Endothelial cell of umbilical vein (primary cell): Measurements from ENCODE around the gene SRSF9. TPM values are rescaled to one million over a fixed set of nuclear protein-coding genes. Genes with fewer than 3 reads are reported as not detected.

Experiments used
- BruUV-seq: library from RNA; stranded (reverse); fragments of 400-500 nt; replicated peaks from 2 replicates; lab custom pipeline; 2021; lab: Mats Ljungman, UMichigan
- CTCF ChIA-PET: fragments of 300-600, 350-600 bp; sonication (Branson Sonifier 250); formaldehyde crosslinking; loops from one replicate; lab custom pipeline; 2021; ENCODE audit warnings: antibody characterized with exemption, inconsistent platforms; lab: Charles Lee
- POLR2A ChIA-PET: fragments of 300-600, 350-600 bp; sonication (Branson Sonifier 250); formaldehyde crosslinking; loops from one replicate; lab custom pipeline; 2021; ENCODE audit warnings: antibody characterized with exemption, inconsistent platforms; lab: Charles Lee
- DNase-seq: peaks from one replicate; pipeline ENCODE4 v3.0.0-alpha.2; 2011; ENCODE audit warnings: low read depth, low spot score
- FAIRE-seq: peaks from 2 replicates; lab custom pipeline; 2011; peaks lifted over from hg19 to GRCh38; lab: Jason Lieb, UNC
- H2AFZ ChIP-seq: 2 replicates; pipeline ENCODE4 v1.6.0; 2012; ENCODE audit warnings: low read depth, low read length, control low read depth, inconsistent platforms
- H3K27ac ChIP-seq: 2 replicates; pipeline ENCODE4 v1.5.1; 2011; ENCODE audit warnings: low read depth, mild to moderate bottlenecking, control low read depth, low read length, moderate library complexity; ENCODE audit not compliant: insufficient read depth
- H3K27me3 ChIP-seq, 2 experiments: 2 replicates each; pipeline versions ENCODE4 v1.6.0 to v1.6.1; 2011; ENCODE audit warnings: low read length in 2 of 2, mixed read lengths in 1 of 2; ENCODE audit not compliant: control insufficient read depth in 2 of 2, insufficient read depth in 2 of 2
- H3K36me3 ChIP-seq, 2 experiments: 2 replicates in 1 of 2; 3 replicates in 1 of 2; pipeline ENCODE4 v1.5.1; 2011; ENCODE audit warnings: low read length in 2 of 2, mild to moderate bottlenecking in 1 of 2, moderate library complexity in 1 of 2; ENCODE audit not compliant: control insufficient read depth in 2 of 2, insufficient read depth in 2 of 2; ENCODE audit errors: extremely low read depth in 1 of 2
- H3K4me1 ChIP-seq: 3 replicates; pipeline ENCODE4 v1.5.1; 2011; ENCODE audit warnings: mild to moderate bottlenecking, low read length; ENCODE audit not compliant: control insufficient read depth, insufficient read depth; ENCODE audit errors: extremely low read depth
- H3K4me2 ChIP-seq: 2 replicates; pipeline ENCODE4 v1.6.1; 2011; ENCODE audit warnings: low read length, control low read depth, mixed read lengths; ENCODE audit not compliant: insufficient read depth
- H3K4me3 ChIP-seq, 3 experiments: fragments of 200-600 bp in 1 of 3; sonication (generic), shearing (Covaris generic) in 1 of 3; replicated peaks in 1 of 3; 2 replicates each; pipeline ENCODE4 v1.5.1; 2011 to 2016; ENCODE audit warnings: control low read depth in 3 of 3, low read length in 3 of 3, mild to moderate bottlenecking in 2 of 3, inconsistent platforms in 1 of 3, low read depth in 1 of 3, moderate library complexity in 1 of 3; ENCODE audit not compliant: insufficient read depth in 1 of 3
- H3K79me2 ChIP-seq: 2 replicates; pipeline ENCODE4 v1.6.0; 2012; ENCODE audit warnings: low read length, inconsistent platforms; ENCODE audit not compliant: control insufficient read depth, insufficient read depth
- H3K9ac ChIP-seq: replicated peaks from 2 replicates; pipeline ENCODE3; 2011; ENCODE audit warnings: low read length, control low read depth; ENCODE audit not compliant: insufficient read depth; ENCODE audit errors: extremely low read depth
- H3K9me1 ChIP-seq: replicated peaks from 3 replicates; pipeline ENCODE4 v1.6.0; 2011; ENCODE audit warnings: mild to moderate bottlenecking, low read length; ENCODE audit not compliant: control insufficient read depth, insufficient read depth; ENCODE audit errors: extremely low read depth
- H3K9me3 ChIP-seq: replicated peaks from 2 replicates; pipeline ENCODE4 v1.5.1; 2012; ENCODE audit warnings: low read length, inconsistent platforms; ENCODE audit not compliant: control insufficient read depth, insufficient read depth
- H4K20me1 ChIP-seq: replicated peaks from 2 replicates; pipeline ENCODE3; 2011; ENCODE audit warnings: mild to moderate bottlenecking, low read length; ENCODE audit not compliant: control insufficient read depth, insufficient read depth; ENCODE audit errors: extremely low read depth
- EZH2 ChIP-seq: IDR thresholded peaks from 2 replicates; pipeline ENCODE4 v1.6.1; 2012; ENCODE audit warnings: borderline replicate concordance, low read depth, mild to moderate bottlenecking, moderate library complexity, low read length, inconsistent platforms; ENCODE audit not compliant: severe bottlenecking
- FOS ChIP-seq: IDR thresholded peaks from 2 replicates; pipeline ENCODE4 v1.6.1; 2011; ENCODE audit warnings: mild to moderate bottlenecking, low read length, moderate library complexity, borderline replicate concordance; ENCODE audit not compliant: insufficient read depth
- GATA2 ChIP-seq: IDR thresholded peaks from 2 replicates; pipeline ENCODE4 v1.7.0; 2011; ENCODE audit warnings: low read depth, mild to moderate bottlenecking, moderate library complexity, mixed read lengths, low read length; ENCODE audit not compliant: insufficient read length, insufficient read depth
- JUN ChIP-seq: IDR thresholded peaks from 2 replicates; pipeline ENCODE4 v1.6.1; 2011; ENCODE audit warnings: borderline replicate concordance, low read depth; ENCODE audit not compliant: insufficient read length, insufficient read depth
- MYC ChIP-seq: IDR thresholded peaks from one replicate; pipeline ENCODE4 v1.6.1; 2011; ENCODE audit warnings: mild to moderate bottlenecking, low read depth, low read length
- POLR2A ChIP-seq: IDR thresholded peaks from 2 replicates; pipeline ENCODE4 v1.6.1; 2012; ENCODE audit warnings: low read depth, mild to moderate bottlenecking, control low read depth, low read length
- POLR2AphosphoS5 ChIP-seq: IDR thresholded peaks from 2 replicates; pipeline ENCODE4 v1.6.1; 2012; ENCODE audit warnings: low read depth, mild to moderate bottlenecking, control low read depth, low read length, moderate library complexity; ENCODE audit not compliant: insufficient read depth
- dilution Hi-C: fragments of 300-500 bp; cut with MboI; formaldehyde crosslinking; loops from one replicate; pipeline ENCODE4 v1.15.0; 2019; ENCODE audit warnings: low sequenced_read_pairs; ENCODE audit not compliant: extremely low pct_ligation_motif_present
- intact Hi-C: fragments of 100-400 bp; cut with micrococcal nuclease; formaldehyde crosslinking; loops from one replicate; pipeline ENCODE4 v1.10.0; 2022
- polyA plus RNA-seq, 4 experiments: library from polyadenylated mRNA; depleted of rRNA in 3 of 4; stranded (reverse) in 3 of 4; unstranded in 1 of 4; fragments of >200 nt; gene quantifications; 2 replicates each; pipeline versions ENCODE4 v1.2.1 to v1.2.3, GENCODE V29; 2011 to 2012; ENCODE audit warnings: missing spikeins in 1 of 4
- total RNA-seq: library from RNA; stranded (reverse); gene quantifications from 2 replicates; pipeline ENCODE4 v1.2.3, GENCODE V29; 2021
- TF ChIP-seq, protein P1 (sequence below): IDR thresholded peaks from 2 replicates; pipeline ENCODE4 v1.6.1; 2011; ENCODE audit not compliant: insufficient read depth, insufficient read length
- TF ChIP-seq, protein P2 (sequence below), 2 donors: IDR thresholded peaks; 1 replicate in 1 of 2; 2 replicates in 1 of 2; pipeline ENCODE4 v1.5.1; 2011; ENCODE audit warnings: low read length in 2 of 2, mild to moderate bottlenecking in 2 of 2, moderate library complexity in 2 of 2, control low read depth in 1 of 2, inconsistent platforms in 1 of 2, low read depth in 1 of 2; ENCODE audit not compliant: insufficient read depth in 1 of 2; ENCODE audit errors: extremely low read depth in 1 of 2

SRSF9 gene
- total and polyA plus RNA-seq, 2 donors (not counting 3 experiments of a cell fraction or from before 2014, with no cell fraction given) = 153 to 226 TPM

DNA sequence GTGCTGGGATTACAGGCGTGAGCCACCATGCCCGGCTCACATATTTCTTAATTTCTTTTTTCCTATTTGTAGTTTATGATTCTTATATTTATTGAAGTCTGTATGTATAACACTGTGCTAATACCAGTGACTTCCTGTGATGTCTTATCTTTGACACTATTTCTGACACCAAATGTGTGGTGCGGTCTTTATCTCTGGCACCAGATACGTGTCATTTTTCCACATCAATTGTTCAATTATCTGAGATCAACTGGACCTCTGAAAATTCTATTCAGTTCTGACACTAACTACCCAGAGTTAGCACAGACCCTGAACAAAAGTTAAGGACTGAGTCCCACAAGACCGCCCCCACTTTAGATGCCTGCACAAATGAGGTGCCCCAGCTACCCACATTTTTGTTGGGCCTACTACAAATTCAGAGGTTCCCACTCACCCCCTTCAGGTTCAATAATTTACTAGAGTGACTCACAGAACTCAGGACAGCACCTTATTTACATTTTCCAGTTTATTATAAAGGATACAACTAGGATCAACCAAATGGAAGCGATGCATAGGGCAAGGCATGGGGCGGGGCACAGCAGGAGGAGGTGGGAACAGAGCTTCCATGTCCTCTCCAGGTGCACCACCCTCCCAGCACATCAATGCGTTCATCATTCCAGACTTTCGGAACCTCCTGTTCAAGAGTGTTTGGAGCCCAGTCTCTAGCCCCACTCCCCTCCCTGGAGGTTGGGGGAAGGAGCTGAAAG lies 11.6 kb upstream of the SRSF9 start:
- H3K27me3 ChIP-seq = no peaks in the 10 kb centered on the region
- H3K27ac ChIP-seq = no peak overlapping the region
- DNase-seq = no peak
- no TSS peak for BruUV-seq
- no peaks in the 10 kb centered on the region for H4K20me1 ChIP-seq
- no peaks in the 10 kb centered on the region for H3K4me1 ChIP-seq
- CTCF ChIA-PET = no interaction called here
- H3K4me2 ChIP-seq = no peak overlapping the region
- H3K9me3 ChIP-seq = no peaks in the 10 kb centered on the region
- dilution Hi-C loops = no loop called here
- H2AFZ ChIP-seq = no peak overlapping the region
- TF ChIP-seq POLR2AphosphoS5 = no peak
- TF ChIP-seq EZH2 = no peak
- TF ChIP-seq, protein P1, sequence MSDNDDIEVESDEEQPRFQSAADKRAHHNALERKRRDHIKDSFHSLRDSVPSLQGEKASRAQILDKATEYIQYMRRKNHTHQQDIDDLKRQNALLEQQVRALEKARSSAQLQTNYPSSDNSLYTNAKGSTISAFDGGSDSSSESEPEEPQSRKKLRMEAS = no peak
- TF ChIP-seq FOS = no peak
- TF ChIP-seq, protein P2, sequence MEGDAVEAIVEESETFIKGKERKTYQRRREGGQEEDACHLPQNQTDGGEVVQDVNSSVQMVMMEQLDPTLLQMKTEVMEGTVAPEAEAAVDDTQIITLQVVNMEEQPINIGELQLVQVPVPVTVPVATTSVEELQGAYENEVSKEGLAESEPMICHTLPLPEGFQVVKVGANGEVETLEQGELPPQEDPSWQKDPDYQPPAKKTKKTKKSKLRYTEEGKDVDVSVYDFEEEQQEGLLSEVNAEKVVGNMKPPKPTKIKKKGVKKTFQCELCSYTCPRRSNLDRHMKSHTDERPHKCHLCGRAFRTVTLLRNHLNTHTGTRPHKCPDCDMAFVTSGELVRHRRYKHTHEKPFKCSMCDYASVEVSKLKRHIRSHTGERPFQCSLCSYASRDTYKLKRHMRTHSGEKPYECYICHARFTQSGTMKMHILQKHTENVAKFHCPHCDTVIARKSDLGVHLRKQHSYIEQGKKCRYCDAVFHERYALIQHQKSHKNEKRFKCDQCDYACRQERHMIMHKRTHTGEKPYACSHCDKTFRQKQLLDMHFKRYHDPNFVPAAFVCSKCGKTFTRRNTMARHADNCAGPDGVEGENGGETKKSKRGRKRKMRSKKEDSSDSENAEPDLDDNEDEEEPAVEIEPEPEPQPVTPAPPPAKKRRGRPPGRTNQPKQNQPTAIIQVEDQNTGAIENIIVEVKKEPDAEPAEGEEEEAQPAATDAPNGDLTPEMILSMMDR (IDR thresholded peaks at IDR 0.05; ENCODE audit: extremely low read depth in 1 of 2, insufficient read depth in 1 of 2, low read depth in 1 of 2, low read length in 2 of 2) = no peak
- no peak for TF ChIP-seq JUN
- no peak for TF ChIP-seq MYC
- no peak for TF ChIP-seq GATA2
- TF ChIP-seq POLR2A = no peak
- no peaks in the 10 kb centered on the region for H3K9me1 ChIP-seq
- no peak for FAIRE-seq
- H3K79me2 ChIP-seq = no peaks in the 10 kb centered on the region
- H3K9ac ChIP-seq = no peak overlapping the region
- intact Hi-C loops = no loop called here
- POLR2A ChIA-PET = interaction anchor here (0.7 kb wide), 1 partner anchor 11 kb away, joined by 5 read pairs; no protein-coding TSS in a partner anchor
- H3K36me3 ChIP-seq = no peaks in the 10 kb centered on the region
- no peak overlapping the region for H3K4me3 ChIP-seq
